Neural cell (in vitro differentiated cells): ENCODE measurements around the gene TP53TG3C. TPM values are rescaled to one million over a fixed set of nuclear protein-coding genes. Genes with fewer than 3 reads are reported as not detected.
"Not testable (repeated sequence)": the region's sequence is repeated elsewhere in the genome, so short reads cannot be mapped to it uniquely, and the experiment has no call there.

Experiments used
- H2AFZ ChIP-seq: fragments of 200-600, 300-800 bp; sonication (generic), shearing (Covaris generic); 2 replicates; pipeline ENCODE4 v1.6.0; 2014; ENCODE audit warnings: low read depth, mild to moderate bottlenecking, antibody characterized with exemption, low read length, moderate library complexity
- H3F3A ChIP-seq: fragments of 200-600 bp; shearing (Covaris generic); 2 replicates; pipeline ENCODE4 v1.6.1; 2016; ENCODE audit warnings: mild to moderate bottlenecking, moderate library complexity, mixed read lengths, antibody characterized with exemption, low read length; ENCODE audit not compliant: insufficient read depth, poor library complexity, severe bottlenecking
- H3K27ac ChIP-seq: fragments of 200-600, 300-800 bp; sonication (generic), shearing (Covaris generic); 2 replicates; pipeline ENCODE4 v1.5.1; 2014; ENCODE audit warnings: mild to moderate bottlenecking, low read length, moderate library complexity
- H3K27me3 ChIP-seq: fragments of 300-800, 200-600 bp; sonication (generic), shearing (Covaris generic); 2 replicates; pipeline ENCODE4 v1.6.0; 2014; ENCODE audit warnings: mild to moderate bottlenecking, low read depth, low read length, moderate library complexity; ENCODE audit not compliant: insufficient read depth
- H3K36me3 ChIP-seq: fragments of 300-800, 200-600 bp; sonication (generic), shearing (Covaris generic); 2 replicates; pipeline ENCODE4 v1.5.1; 2014; ENCODE audit warnings: mild to moderate bottlenecking, antibody characterized with exemption, low read length, moderate library complexity; ENCODE audit not compliant: insufficient read depth
- H3K4me2 ChIP-seq: fragments of 300-800, 200-600 bp; sonication (generic), shearing (Covaris generic); 2 replicates; pipeline ENCODE4 v1.6.0; 2014; ENCODE audit warnings: mild to moderate bottlenecking, low read length
- H3K4me3 ChIP-seq: fragments of 300-800, 200-600 bp; sonication (generic), shearing (Covaris generic); 2 replicates; pipeline ENCODE4 v1.5.1; 2014; ENCODE audit warnings: mild to moderate bottlenecking, low read length, moderate library complexity
- H3K79me2 ChIP-seq: fragments of 200-600 bp; shearing (Covaris generic); replicated peaks from 2 replicates; pipeline ENCODE4 v1.6.0; 2014; ENCODE audit warnings: mild to moderate bottlenecking, low read length, moderate library complexity; ENCODE audit not compliant: insufficient read depth
- H3K9ac ChIP-seq: fragments of 300-800, 200-600 bp; sonication (generic), shearing (Covaris generic); 2 replicates; pipeline ENCODE4 v1.6.1; 2016; ENCODE audit warnings: mild to moderate bottlenecking, low read length, mixed read lengths
- H3K9me2 ChIP-seq: fragments of 200-600 bp; shearing (Covaris generic); 2 replicates; pipeline ENCODE4 v1.6.1; 2016; ENCODE audit warnings: mild to moderate bottlenecking, low read length, mixed read lengths; ENCODE audit not compliant: insufficient read depth
- H3K9me3 ChIP-seq: fragments of 200-600, 300-800 bp; sonication (generic), shearing (Covaris generic); 2 replicates; pipeline ENCODE4 v1.6.1; 2016; ENCODE audit warnings: mild to moderate bottlenecking, mixed run types, low read length, moderate library complexity, mixed read lengths
- H4K20me1 ChIP-seq: fragments of 200-600 bp; shearing (Covaris generic); 2 replicates; pipeline ENCODE4 v1.6.1; 2016; ENCODE audit warnings: mild to moderate bottlenecking, mixed run types; ENCODE audit not compliant: insufficient read depth
- polyA minus RNA-seq: library from RNA; depleted of rRNA, polyadenylated mRNA; stranded (reverse); fragments of >200 nt; gene quantifications from 2 replicates; pipeline ENCODE4 v1.2.3, GENCODE V29; 2014
- polyA plus RNA-seq: library from polyadenylated mRNA; depleted of rRNA; stranded (reverse); fragments of >200 nt; gene quantifications from 2 replicates; pipeline ENCODE4 v1.2.3, GENCODE V29; 2014
- small RNA-seq, 3 experiments: library from RNA; depleted of rRNA; stranded (forward); fragments of <200 nt; gene quantifications; one replicate each; pipeline ENCODE3, GENCODE V24; 2012

TP53TG3C gene
- polyA plus RNA-seq (not detected in 2 replicates), polyA minus RNA-seq (not detected in 2 replicates)

- H3F3A ChIP-seq, H3K36me3 ChIP-seq, H3K27ac ChIP-seq, H3K27me3 ChIP-seq, H4K20me1 ChIP-seq, H3K4me2 ChIP-seq, H3K9me2 ChIP-seq, H3K9ac ChIP-seq, H3K79me2 ChIP-seq, H3K9me3 ChIP-seq, H2AFZ ChIP-seq, H3K4me3 ChIP-seq: not testable (repeated sequence)
These were observed at the start of gene TP53TG3C for GRCh38 chr16:33193926-33194325. Gene TP53TG3C (plus strand): TSS chr16:33194226. CDS start chr16:33194294, 68 bp downstream.

Small RNAs within 50 kb of the gene (small RNA-seq; reads per million reads assigned to genes)
- gene AC138869.1, result 0 reads per million in 3 experiments

Other genes with a start within 250 kb of the TP53TG3C start
- not detected in 2 replicates for gene TP53TG3E, start 110.1 kb downstream of the TP53TG3C start, polyA plus RNA-seq
- not detected in 2 replicates for gene TP53TG3B, start 166.6 kb downstream of the TP53TG3C start, polyA plus RNA-seq